Measurements from ENCODE around the gene APBA2. TPM values are rescaled to one million over a fixed set of nuclear protein-coding genes. Genes with fewer than 3 reads are reported as not detected.

APBA2 gene
- total RNA-seq, 1 donor: 4.7 TPM

DNA sequence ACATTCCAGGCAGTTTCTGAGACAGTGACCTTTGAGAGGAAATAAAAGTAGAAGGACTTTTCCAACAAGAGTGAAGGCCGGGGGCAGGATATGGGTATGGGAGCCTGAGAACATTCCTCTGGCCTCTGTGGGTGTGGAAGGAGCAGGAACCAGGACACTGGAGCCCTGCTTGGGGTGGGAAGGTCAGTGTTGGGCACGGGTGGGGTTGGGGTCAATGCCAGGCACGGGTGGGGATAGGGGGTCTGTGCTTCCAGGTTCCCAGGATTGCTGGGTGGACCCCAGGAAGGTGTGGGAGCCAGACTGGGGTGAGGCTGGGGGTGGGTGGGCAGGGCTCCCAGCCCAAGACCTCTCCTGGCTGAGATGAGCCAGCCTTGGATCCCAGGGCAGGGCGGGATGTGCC lies 220.3 kb downstream of the APBA2 start:
- no peak for DNase-seq (ENCODE audit: low read depth)
- no peak overlapping the region for H3K4me3 ChIP-seq (ENCODE audit: low read depth, low read length)
- TF ChIP-seq, protein P1, sequence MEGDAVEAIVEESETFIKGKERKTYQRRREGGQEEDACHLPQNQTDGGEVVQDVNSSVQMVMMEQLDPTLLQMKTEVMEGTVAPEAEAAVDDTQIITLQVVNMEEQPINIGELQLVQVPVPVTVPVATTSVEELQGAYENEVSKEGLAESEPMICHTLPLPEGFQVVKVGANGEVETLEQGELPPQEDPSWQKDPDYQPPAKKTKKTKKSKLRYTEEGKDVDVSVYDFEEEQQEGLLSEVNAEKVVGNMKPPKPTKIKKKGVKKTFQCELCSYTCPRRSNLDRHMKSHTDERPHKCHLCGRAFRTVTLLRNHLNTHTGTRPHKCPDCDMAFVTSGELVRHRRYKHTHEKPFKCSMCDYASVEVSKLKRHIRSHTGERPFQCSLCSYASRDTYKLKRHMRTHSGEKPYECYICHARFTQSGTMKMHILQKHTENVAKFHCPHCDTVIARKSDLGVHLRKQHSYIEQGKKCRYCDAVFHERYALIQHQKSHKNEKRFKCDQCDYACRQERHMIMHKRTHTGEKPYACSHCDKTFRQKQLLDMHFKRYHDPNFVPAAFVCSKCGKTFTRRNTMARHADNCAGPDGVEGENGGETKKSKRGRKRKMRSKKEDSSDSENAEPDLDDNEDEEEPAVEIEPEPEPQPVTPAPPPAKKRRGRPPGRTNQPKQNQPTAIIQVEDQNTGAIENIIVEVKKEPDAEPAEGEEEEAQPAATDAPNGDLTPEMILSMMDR (IDR thresholded peaks at IDR 0.05; ENCODE audit: insufficient read depth, low read depth, low read length): no peak

DNA sequence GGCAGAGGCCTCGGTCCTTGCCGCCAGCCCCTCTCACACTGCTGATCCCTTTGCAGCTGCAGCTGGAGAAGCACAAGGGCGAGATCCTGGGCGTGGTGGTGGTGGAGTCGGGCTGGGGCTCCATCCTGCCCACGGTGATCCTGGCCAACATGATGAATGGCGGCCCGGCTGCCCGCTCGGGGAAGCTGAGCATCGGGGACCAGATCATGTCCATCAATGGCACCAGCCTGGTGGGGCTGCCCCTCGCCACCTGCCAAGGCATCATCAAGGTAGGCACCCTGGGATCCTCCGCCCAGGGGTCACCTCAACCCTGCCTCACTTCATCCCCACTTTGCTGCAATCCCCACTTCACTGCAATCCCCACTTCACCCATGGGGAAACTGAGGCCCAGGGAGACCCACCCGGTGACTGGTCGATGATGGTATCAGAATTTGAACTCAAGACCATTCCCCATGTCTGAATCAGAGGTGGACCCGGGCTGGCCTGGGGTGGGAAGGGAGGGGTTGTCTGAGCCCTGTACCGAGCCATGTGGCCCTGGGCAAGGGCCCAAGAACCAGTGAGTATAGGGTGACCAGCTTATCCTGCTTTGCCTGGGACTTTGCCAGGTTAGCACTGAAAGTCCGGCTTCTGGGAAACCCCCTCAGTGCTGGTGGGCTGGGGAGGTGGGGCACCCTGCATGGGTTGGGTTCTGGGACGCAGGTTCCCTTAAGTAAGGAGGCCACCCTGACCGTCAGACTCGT lies 220.9 kb downstream of the APBA2 start:
- TF ChIP-seq, protein P1 (IDR thresholded peaks at IDR 0.05; ENCODE audit: insufficient read depth, low read depth, low read length): no peak
- no peak overlapping the region for H3K4me3 ChIP-seq (ENCODE audit: low read depth, low read length)
- DNase-seq (ENCODE audit: low read depth): no peak

DNA sequence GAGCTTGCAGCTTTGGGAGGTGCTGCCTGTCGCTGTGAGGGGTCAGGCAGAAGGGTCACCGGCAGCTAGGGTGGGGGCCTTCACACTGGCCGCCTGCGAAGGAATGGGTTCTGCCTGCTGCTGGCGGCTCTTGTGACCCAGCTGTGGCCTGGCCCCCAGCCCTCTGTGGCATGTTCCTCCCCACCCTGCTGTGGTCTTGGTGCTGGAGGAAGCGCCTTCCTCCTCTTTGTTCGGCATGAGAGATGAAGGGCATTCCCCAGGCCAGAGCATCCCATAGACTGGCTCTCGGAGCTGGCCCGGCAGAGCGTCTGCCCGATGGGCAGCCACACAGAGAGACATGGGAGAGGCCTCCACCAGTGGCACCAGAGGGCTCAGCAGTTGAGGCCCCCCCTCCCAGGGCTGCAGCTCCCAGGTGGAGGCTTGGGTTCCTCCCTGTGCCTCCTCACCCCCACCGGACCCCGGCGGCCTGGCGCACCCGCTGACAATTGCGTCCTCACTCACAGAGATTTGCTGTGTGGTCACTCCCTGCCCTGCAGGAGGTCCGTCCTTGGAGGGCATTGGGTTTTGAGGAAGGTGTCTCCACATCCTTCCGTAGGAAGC lies 221.6 kb downstream of the APBA2 start:
- no peak for DNase-seq (ENCODE audit: low read depth)
- TF ChIP-seq, protein P1 (IDR thresholded peaks at IDR 0.05; ENCODE audit: insufficient read depth, low read depth, low read length): no peak
- no peak overlapping the region for H3K4me3 ChIP-seq (ENCODE audit: low read depth, low read length)

DNA sequence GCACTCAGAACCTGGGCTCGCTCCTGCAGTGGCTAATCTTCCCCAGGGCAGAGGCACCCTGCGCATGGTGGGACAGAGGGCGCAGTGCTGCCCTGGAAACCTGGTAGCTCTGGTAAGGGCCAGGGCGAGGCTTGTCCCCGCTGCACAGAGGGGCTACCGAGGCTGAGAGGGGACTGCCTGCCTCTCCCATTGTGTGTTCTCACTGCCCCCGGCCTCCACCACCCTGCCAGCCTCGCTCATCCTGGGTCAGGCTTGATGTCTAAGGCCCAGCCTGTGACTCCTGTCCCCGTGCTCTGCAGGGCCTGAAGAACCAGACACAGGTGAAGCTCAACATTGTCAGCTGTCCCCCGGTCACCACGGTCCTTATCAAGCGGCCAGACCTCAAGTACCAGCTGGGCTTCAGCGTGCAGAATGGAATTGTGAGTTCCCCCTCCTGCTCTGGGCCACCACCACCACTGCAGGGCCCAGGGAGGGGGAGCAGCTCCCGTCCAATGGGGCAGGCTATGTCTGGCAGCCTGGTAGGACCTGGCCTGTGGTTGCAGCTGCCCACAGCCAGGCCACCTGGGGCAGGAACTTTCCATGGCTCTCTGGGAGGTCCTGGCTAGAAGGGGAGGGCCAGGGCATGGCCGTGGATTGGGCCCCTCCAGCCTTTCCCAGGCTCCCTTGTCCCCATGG lies 222.3 kb downstream of the APBA2 start:
- TF ChIP-seq, protein P1 (IDR thresholded peaks at IDR 0.05; ENCODE audit: insufficient read depth, low read depth, low read length): no peak
- no peak overlapping the region for H3K4me3 ChIP-seq (ENCODE audit: low read depth, low read length)
- no peak for DNase-seq (ENCODE audit: low read depth)

DNA sequence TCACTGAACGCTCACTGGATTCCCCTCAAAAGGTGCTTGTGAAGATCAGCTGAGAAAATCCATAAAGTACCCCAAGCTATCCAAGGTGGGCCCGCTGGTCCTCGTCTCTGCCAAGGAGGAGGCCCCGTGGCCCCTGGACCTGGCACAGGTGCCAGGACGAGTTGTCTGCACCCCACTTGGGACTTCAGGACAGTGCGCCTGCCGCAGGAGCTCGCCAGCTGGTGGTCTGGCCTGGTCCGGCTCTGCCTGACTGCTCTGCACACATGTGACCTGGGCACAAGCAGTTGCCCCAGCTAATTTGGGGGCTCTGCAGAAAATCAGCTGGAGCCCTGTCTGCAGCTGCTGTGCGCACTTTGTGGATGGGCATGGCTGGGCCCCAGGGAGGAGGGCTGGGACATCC lies 224.0 kb downstream of the APBA2 start:
- no peak overlapping the region for H3K4me3 ChIP-seq (ENCODE audit: low read depth, low read length)
- no peak for DNase-seq (ENCODE audit: low read depth)
- TF ChIP-seq, protein P1 (IDR thresholded peaks at IDR 0.05; ENCODE audit: insufficient read depth, low read depth, low read length): no peak

DNA sequence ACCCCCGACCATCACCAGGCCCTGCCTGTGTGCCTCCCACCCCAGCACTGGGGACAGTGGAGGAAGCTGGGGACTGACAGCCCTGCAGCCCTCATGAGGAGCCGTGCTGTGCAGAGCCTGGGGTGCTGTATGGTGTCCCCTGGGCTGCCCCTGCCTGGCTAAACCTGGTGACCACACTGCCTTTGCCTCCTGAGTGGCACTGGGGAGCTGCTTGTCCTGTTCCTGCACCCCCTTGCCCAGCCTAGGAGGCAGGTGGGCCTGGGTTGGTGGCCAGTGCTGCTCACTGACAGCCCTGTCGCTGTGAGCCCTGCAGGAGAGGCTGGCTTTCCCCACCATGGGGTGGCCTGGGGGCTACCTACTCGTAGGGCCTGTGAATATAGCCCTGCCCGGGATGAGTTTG lies 224.4 kb downstream of the APBA2 start:
- H3K4me3 ChIP-seq (ENCODE audit: low read depth, low read length): no peak overlapping the region
- no peak for DNase-seq (ENCODE audit: low read depth)
- TF ChIP-seq, protein P1 (IDR thresholded peaks at IDR 0.05; ENCODE audit: insufficient read depth, low read depth, low read length): no peak
